ENCODE results near the gene MAP3K8.
"Not testable (repeated sequence)": the region's sequence is repeated elsewhere in the genome, so short reads cannot be mapped to it uniquely, and the experiment has no call there.

Gene MAP3K8

DNA sequence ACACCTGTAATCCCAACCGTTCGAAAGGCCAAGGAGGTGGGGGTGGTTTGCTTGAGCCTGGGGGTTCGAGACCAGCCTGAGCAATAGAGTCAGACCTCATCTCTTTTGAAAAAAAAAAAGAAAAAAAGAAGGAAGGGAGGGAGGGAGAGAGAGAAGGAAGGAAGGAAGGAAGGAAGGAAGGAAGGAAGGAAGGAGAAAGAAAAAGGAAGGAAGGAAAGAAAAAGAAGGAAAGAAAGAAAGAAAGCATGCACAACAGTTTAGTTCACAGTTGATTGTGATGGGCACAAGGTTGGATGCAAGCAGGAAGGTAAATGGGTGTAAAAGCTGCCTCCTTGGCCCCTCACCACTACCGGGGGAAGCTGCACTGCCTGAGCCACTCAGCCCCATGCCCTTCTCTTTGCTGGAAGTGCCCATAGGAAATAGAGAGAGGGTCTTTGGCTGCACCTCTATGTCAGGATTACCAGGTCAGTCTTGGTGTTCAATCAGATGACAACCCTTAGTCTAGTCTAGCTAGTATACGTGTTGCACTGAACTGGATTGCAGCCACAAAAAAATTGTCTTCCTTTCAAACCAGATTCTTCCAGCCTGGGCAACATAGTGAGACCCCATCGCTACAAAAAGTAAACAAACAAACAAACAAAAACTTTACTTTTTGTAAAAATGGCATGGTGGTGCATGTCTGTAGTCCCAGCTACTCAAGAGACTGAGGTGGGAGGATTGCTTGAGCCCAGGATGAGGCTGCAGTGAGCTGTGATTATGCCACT is 20.0 kb downstream of the MAP3K8 start:
- DNase-seq, result no peak

DNA sequence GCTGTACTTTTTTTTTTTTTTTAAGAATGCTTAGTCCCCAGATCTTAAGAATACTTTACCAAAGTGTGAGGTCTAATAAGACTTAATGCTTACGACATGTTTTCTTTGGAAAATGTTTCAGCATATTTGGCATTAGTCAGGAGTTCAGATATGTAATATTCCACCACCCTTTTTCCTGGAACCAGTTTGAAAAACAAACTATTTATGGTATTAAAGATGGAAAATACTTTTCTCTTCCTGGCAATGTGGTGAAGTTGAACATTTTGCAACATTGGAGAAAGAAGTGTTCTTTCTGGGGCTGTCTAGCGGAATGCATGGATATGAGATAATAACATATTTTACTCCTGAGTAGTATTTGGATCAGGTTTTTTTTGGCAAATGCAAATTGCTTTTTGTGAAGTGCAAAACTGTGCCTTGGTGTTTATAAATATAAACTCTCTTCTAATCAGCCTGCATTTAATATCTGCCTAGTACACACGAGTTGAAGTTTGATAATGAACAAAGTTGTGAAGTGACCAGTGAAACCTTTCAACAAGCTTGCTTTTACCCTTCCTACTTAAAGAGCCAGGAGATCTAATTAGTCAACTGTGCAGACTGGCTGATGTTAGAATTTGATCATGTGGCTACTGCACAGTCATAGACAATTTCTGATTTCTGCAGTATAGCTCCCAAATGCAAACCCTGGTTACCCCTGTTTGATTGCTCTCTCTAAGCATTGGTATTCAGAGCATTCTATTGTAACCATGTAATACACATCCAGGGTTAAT is 20.9 kb downstream of the MAP3K8 start:
- DNase-seq, result no peak

DNA sequence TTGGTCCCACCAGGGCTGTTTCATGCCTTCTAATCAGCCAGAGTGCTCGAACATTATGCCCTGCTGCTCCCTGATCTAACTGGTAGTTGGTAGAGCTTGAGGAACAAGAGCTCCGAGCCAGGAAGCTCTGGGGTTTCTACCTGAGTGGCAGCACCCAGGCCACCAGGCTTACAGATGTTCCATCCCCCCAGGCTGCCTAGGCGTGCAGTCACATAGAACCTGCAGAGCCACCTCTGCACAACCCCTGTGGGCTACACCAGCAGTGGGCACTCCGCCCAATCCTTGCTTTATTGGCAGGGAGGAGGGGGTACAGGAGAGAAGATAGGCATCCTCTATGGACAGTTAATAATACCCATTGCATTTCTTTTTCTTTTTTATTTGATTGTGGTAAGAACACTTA is 21.8 kb downstream of the MAP3K8 start:
- DNase-seq, result no peak

DNA sequence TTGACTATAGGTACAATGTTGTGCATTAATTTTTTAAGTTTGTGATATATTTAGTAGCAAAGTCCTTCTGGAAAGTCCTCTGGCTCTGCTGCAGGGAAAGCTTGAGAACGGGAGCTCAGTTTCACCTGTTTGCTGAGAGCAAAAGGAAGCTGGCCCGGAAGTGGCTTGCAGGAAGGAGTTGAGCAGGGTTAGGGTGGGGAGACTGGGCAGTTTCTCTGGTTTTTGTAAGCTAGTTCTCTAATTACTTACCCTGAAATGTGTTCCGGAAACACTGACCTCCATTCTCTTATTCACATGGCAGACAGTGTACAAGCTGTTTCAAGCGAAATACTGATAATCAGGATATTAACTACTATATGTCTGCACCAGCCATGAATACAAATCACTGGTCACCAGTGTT is 22.3 kb downstream of the MAP3K8 start:
- DNase-seq, result no peak

DNA sequence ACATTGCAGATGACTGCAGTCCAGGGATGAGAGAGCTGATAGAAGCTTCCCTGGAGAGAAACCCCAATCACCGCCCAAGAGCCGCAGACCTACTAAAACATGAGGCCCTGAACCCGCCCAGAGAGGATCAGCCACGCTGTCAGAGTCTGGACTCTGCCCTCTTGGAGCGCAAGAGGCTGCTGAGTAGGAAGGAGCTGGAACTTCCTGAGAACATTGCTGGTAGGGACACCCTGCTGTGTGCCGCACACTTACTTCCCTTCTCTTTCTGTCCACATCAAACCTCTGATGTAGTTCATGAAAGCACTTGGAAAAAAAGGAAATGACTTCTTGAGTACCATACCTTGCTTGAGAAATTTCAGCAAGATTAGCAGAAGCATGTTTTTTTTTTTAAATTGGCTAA is 25.3 kb downstream of the MAP3K8 start:
- no peak for DNase-seq

DNA sequence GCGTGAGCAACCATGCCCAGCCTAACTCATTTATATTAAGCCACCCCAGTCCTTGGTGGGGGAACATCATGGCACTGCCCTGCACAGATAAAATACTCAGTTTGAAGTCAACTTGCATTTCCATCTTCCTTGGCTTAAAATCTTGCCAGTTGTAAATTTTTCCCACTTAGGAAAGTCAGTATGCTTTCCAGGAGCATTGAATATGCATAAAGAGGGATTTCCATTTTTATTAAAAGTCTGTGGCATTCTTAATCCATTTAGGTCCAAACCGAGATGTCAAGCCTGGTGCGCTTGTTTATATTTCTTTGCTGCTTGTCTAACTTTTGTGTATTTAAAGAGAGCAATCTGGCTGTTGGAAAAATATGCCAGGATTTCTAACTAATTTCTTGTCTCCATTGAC is 26.1 kb downstream of the MAP3K8 start:
- DNase-seq, result no peak

DNA sequence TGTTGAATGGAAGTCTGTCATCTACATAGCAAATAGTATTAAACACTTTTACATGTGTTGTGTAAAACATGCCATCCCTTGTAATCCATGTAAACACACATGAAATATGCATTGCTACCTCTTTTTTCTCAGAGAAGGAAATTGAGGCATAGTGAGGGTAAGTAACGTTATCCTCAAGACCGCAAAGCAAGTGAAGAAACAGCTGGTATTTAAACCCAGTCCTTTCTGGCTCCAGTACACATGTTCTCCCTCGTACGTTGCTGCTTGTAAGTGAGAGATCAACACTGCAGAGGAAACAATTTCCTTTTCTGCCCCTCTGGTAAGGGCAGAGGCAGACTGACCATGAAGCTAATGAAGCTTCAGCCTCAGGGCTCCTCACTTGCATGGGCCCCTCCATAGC is 28.5 kb downstream of the MAP3K8 start:
- DNase-seq, result no peak

DNA sequence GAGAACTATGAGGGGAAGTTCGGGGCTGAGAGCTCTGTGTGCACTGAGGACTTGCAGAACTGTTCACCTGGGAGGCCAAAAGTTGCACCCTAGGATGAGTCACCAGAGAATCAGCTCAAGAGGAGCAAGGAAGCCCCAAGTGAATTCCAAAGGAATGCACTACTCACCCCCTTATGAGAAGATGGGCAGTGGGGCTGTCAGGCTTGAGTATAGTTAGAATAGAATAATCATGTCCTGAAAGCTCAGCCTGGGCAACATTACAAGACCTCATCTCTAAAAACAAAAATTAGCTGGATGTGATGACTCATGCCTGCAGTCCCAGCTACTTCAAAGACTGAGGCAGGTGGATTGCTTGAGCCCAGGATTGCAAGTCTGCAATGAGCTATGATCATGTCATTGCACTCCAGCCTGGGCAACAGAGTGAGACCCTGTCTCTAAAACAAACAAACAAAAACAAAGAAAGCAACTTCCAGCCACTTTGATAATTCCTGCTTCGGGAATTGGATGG is 30.0 kb downstream of the MAP3K8 start:
- no peak for DNase-seq

DNA sequence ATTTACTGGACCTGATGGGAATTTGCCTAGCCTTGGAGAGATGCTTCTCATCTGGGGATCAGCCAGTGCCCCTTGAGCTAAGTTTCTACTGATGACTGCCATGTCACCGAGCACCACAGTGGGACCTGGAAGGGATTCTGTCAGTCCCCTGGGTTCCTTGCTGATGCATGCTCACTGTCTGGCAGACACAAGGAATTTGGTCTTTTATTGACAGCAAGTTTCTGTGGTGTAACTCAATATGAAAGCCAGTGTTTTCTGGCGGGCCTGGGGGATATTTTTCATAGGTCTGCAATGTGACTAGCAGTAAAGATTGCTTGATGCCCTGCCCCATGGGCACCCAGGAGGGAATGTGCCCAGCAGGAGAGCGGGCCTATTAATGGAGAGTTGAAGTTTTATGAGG is 30.7 kb downstream of the MAP3K8 start:
- DNase-seq, result no peak

DNA sequence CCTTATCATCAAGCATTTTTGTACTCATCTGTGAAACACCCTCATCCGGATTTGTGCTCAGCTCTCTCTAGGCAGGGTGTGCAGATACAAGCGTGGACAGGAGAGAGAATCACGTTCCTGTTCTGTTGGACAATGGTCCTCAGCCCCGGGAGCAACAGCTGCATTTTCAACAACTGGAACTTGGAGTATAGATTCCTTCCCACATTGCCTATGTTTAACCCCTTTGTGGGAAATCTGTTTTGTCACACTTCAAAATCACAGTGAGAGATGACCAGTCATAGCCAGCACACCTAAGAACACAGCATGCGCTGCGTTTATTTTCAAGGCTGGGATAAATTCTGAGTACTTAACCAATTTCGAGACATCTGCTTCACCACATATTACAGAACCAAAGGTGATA is 32.5 kb downstream of the MAP3K8 start:
- no peak for DNase-seq

DNA sequence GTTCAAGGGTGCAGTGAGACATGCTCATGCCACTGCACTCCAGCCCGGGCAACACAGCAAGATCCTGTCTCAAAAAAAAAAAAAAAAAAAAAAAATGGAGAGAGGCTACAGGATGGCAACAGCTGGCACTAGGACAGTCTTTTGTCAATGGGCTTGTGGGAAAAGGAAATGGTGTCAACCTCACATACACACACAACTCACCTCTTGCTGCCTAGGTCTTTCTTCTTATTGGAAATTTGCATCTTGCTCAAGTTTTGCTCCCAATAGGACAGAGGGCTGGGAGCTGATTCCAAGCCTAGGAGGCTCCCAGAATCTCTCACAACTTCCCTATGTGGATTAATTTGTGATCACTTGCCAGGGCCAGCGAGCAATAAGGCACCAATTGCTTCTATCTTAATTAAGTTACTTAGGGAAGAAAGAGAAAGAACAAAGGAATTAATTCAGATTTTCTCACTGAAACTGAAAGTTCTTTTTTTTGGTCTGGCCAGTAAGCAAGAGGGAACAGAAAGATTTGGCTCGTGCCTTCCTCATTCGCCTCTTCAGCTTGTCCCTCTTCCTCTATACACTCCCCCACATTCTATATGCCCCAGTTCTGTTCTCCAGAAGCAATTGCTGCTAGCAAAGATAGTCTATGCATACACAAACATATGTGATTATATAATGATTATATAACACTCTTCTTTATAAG is 33.8 kb downstream of the MAP3K8 start:
- DNase-seq, result no peak

DNA sequence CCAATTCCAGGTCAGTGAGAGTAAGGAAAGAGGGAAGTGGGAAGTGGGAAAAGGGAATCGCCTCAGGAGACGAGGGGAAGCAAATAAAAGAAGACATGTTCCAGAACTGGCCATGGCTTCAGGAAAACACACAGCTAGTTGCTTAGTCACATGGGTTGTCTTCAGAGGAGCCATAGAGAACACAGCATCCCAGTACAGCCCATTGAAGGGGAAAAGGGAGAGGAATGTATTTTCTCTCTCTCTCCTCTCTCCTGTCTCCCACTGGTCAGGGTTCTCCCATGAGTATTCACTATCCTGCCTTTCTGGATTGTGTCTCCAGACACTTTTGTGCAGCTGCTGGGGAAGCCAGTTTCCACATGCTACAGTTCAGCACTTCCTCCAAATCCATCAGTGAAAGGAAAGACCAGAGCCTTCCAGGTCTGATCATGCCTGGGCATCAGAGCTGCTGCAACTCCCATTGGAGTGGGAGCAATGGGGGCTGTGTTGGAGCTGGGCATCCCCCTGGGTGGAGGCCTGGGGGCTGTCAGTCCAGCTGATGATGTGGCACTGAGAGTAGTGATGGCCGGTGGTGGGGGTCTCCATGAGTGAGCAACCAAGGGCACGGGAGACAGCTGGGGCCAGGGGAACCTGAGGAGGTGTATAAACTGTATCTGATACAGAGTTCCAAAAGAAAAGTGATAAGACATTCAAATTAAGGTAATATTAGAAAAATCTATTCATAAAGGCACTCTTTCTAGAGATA is 38.6 kb downstream of the MAP3K8 start:
- no peak for DNase-seq

DNA sequence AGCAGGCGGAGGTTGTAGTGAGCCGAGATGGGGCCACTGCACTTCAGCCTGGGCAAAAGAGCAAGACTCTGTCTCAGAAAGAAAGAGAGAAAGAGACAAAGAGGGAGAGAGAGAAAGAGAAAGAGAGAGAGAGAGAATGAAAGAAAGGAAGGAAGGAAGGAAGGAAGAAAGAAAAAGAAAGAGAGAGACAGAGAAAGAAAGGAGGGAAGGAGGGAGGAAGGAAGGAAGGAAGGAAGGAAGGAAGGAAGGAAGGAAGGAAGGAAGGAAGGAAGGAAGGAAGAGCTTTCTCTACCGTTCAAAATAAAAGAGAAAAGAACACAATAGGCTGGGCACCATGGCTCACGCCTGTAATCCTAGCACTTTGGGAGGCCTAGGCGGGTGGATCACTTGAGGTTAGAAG is 41.5 kb downstream of the MAP3K8 start:
- DNase-seq, result not testable (repeated sequence)

DNA sequence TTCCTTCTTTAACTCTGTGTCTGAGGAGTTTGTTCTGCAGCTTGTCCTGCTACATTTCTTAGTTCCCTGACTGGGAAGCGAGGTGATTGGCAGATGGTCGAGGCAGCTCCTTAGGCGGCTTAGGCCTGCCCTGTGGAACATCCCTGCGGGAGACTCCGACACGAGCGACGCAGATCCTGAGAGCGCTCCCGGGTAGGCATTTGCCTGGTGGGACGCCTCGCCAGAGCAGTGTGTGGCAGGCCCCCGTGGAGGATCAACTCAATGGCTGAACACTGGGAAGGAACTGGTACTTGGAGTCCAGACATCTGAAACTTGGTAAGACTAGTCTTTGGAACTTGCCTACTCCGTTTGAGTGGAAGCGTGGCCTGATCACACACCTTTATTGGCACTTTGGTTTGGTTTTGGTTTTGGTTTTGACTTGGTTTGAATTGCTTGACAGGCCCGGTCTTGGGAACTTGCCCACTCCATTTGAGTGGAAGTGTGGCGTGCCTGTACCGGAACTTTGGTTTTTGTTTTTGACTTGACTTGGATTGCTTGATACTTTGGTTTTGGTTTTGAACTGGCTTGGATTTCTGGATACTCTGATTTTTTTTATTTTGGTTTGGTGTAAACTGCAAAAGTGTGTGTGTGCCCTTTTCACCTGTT is 42.6 kb downstream of the MAP3K8 start:
- DNase-seq, result no peak

DNA sequence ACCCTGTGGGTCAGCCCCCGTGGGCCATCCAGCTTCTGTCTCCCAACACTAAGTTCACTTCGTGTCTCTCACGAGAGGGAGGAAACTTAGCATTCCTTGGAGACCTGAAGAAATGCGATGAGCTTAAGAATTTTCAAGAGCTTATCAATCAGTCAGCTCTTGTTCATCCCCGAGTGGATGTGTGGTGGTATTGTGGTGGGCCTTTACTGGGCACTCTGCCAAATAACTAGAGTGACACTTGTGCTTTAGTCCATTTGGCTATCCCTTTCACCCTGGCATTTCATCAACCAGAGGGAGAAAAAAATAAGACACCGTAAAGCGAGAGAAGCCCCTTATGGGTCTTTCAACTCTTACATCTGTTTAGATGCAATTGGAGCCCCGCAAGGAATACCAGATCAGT is 45.5 kb downstream of the MAP3K8 start:
- not testable (repeated sequence) for DNase-seq

DNA sequence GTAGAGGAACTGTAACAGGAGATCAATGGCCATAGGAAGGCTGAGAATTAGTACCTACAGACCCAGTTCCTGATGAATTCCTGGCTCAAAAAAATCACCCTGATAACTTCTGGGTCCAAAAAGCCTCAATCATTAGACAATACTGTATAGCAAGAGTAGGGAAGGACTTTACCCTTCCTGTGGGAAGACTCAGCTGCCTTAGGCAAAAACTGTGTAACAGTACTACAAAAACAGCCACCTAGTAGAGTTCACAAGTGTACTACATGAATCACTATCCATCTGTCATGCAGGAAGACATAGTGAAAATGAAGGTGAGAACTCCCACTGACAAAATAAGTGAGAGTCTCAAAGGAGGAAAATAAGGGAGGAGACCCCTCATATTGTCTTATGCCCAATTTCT is 47.6 kb downstream of the MAP3K8 start:
- DNase-seq, result no peak

DNA sequence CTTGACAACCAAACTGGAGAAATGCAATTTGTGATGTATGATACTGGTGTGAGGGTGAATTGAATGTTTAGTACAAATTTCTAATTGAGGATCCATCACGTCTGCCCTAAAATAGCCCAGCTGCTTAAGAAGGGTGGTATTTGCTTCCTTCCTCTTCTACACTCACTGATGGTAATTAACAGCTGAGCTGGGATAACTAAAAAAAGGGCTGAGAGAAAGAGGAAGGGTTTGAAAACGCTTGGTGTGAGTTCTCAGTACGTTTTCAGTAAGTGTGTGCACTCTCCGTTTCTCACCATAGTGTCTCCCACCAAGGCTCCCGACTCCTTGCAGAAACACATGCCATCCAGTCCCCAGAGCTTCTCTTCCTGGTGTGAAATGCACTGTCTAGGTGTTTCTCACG is 54.3 kb downstream of the MAP3K8 start:
- no peak for DNase-seq

DNA sequence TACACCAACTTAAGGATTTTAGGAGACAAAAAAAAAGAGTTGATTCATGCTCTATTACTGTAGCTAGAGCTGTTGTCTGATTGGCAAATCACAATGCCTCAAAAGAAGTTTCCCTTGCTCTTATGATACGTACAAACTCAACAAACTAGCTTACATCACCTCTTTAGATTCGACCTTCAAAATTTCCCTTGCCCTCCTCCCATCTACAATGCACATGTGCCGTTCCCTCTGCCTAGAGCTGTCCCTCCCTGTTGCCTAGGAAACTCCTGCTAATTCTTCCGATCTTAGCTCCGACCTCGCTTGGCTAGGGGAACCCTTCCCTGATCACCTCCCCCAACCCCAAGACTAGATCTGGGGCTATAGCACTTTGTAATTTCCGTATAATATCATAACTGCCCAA is 55.4 kb downstream of the MAP3K8 start:
- no peak for DNase-seq

DNA sequence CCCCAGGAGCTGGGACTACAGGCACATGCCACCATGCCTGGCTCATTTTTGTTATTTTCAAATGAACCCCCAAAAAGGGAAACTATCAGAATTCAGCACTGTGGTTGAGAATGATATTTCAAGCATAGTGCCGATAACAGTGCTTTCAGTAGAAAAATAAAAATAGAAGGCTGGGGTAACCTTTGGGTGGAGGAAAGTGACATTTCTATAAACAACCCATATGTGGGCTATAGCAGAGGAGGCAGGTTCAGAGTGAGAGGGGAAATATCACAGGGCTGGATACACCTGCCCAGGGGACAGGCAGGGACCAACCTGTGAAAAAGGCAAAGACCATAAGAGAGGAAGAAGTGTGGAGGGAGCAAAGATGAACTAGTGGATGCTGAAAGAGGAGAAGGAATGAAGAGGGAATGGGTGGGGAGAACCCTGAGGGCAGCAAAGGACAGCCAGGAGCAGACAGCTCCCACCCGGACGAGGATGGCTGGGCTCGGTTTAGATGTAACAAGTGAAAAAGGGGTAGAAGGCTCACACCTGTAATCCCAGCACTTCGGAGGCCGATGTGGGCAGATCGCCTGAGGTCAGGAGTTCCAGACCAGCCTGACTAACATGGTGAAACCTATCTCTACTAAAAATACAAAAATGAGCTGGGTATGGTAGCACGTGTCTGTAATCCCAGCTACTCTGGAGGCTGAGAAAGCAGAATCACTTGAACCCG is 56.5 kb downstream of the MAP3K8 start:
- no peak for DNase-seq

DNA sequence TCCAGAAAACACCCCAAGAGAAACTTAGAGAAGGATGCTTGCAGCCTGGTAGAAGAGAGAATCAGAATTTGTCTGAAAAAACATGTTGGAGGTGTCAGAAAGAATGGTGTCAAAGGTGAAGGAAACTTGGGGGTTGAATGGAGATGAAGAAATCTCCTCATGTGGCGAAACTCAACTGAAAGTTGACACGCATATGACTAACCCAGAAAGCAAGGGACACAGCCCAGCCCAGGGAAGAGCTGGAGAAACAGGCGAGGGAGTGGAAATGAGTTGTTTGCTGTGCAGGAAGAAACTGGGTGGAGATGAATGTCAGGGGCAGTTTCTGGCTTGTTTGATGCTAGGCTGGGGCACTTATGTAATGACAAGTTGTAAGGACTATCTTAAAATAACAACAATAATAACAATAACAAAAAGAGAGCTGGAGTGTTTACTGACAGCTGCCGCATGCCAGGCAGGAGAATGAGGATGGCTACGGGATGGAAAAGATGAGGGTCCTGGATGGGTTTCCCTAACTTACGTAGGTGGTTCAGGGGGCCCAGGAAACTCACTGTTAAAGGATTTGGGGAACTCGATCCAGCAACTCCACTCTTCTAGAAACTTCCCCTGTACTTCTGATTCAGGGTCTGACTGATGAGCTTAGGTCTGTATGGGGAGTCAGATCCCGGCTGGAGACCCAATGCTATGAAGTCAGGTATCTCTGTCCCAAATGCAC is 57.4 kb downstream of the MAP3K8 start:
- no peak for DNase-seq

DNA sequence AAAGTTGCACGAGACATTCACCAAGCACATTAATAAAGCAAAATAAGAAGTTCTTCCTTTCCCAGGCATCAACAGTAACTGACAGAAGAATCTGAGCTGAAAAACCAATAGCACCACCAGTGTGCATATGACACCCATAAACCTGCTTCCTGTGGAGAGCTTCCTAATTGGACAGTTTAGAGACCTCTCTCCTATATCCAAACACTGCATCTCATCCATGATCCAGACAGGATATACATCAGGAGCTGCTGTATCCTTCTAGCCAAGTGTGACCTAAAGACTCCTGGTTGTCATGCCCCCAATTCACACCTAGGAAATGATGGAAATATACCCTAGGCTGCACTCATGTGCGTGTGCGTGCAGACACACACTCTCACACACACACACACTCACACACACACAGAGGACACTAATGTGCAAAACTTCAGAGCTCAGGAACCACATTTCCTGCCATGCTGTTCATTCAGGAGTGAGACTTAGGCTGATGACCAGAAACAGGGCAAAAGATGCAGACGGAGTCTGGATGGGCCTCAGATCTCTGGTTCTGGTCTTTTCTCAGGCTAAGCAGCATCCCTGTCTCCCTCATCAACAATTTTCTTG is 58.0 kb downstream of the MAP3K8 start:
- no peak for DNase-seq

All from stimulated activated CD4-positive, alpha-beta T cell treated with anti-CD3 and anti-CD28 coated beads, Interleukin-12 subunit alpha, Interleukin-12 subunit beta, amount 100 ng/mL, for 4 hours (primary cell).